Measurements from ENCODE around the gene MS4A1.
"Not testable (repeated sequence)": the region's sequence is repeated elsewhere in the genome, so short reads cannot be mapped to it uniquely, and the experiment has no call there.

MS4A1 gene

DNA sequence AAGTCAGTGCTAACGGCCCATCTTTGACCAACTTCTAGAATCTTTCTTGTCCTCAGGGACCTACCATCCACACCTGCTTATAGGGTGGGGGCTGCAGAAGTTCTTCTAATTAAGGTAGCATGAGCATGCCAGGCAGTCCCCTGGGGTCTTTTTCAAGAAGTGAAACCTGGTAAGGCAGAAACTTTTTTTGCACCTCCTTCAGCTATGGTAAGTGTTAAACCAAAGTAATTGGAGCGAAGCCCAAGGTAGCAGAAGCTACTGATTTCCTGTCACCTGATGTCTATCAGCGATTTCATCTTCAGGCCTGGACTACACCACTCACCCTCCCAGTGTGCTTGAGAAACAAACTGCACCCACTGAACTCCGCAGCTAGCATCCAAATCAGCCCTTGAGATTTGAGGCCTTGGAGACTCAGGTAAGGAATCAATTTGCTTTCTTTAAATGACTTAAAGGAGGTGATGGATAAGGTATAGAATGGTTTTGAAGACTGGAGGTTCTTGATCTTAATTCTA lies at the start of gene MS4A1:
TSS of gene MS4A1 (plus strand) at position 317 of the 512 bp plus-strand sequence. CDS start 6,528 bp downstream, outside the sequence.
- DNase-seq (ENCODE audit: low read depth) = no peak

DNA sequence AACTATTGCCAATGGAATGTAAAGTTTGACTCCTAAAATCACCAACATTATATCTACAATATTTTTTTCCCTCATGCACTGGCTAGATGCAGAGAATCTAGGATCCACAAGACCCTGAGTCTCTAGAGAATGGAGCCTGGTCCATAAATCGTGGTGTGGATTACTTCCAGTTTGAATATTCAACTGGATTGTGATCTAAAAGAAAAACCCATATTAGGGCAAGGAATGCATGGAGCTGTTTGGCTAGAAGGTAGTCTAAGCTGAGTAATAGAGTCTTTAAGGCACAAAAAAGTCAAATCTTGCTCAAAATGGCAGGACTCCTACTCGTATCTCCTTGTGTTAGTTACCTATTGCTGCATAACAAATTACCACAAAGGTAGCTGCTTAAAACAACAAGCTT lies 35.6 kb upstream of the MS4A1 start:
- DNase-seq (ENCODE audit: low read depth) = no peak

DNA sequence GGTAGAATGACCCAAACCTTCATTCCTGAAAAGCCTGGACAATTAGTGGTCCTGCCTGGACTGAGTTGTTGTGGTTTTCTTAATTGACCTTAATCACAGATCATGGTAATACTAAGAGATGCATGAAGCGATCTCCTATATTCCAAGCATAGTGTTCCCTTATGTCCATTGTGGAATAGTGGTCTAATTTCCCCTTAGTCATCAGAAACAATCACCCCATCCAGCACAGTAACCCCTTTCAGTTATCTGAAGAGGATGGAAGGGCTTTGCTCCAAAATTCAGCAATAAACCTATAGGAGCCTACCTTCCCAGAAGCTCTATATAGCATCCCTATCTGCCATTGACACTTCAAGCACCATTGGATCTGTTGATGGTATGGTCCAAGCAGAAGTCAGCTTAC lies 33.0 kb upstream of the MS4A1 start:
- no peak for DNase-seq (ENCODE audit: low read depth)

DNA sequence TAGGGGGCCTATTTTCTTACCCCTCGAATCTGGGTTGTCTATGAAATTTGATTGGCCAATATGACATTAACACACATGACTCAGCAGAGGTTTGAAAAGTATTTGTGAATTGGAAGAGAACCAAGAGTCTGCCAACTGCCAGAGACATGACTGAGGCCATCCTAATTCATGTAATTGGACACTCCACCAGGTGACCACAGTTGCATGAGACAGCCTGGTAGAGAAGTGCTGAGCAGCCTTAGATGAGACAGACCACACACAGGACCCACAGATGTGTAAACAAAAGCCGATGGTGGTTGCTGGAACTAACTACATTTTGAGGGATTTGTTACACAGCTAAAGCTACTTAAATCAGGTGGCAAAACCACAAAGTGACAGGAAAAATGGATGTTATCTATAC lies 27.1 kb upstream of the MS4A1 start:
- DNase-seq (ENCODE audit: low read depth) = no peak

DNA sequence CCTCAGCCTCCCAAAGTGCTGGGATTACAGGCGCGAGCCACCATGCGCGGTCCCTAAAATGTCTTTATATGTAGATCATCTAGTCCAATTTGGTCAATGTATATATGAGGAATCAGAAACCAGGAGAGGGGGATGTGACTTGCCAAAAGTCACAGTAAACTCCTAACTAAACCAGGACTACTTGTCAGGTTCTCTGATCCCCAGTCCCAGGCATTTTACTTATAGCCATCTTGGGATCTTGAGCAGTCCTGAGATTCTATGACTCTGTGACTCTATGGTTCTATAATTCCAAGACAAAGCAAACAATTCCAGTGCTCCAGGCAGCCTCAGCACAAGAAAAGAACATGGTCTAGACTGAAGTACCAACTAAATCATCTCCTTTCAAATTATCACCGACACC lies 26.4 kb upstream of the MS4A1 start, which contains the start of gene MS4A5:
TSS of gene MS4A5 (plus strand) at position 301 of the 400 bp plus-strand sequence. CDS start 103 bp downstream, outside the sequence.
- no peak for DNase-seq (ENCODE audit: low read depth)

DNA sequence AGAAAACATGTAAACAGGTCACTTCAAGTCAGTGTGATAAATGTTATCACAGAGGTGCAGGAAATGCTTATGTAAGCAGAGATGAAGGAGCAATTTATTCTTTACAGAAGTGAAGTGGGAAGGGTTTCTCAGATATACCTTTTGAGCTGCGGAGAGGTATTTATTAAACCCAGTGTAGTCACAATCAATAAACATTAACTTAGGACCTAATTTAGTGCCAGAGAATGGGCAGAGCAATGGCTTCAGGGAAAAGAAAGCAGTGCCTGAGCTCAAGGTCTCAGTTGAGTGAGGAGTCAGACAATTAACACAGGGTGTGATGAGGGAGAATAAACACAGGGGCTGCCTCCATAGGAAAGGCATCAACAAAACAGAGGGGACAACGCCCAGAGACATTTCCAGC lies 24.4 kb upstream of the MS4A1 start:
- DNase-seq (ENCODE audit: low read depth) = no peak

DNA sequence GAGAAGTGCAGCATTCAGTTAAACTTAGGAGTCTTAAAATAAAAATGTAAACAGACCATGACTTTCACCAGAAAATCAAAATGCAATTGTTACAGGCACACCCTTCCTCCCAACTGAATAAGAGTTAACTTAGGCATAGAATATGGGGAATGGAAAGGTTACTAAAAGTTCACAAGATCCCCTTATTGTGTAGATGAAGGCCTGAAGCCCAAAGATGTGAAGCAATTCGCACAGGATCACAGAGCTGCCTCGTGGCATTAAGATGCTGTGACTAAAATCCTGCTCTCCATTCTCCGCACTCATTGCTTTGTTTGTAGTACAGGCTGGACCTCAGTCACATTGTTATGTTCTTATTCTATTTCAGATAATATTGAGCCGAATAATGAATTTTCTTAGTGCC lies 22.2 kb upstream of the MS4A1 start:
- no peak for DNase-seq (ENCODE audit: low read depth)

DNA sequence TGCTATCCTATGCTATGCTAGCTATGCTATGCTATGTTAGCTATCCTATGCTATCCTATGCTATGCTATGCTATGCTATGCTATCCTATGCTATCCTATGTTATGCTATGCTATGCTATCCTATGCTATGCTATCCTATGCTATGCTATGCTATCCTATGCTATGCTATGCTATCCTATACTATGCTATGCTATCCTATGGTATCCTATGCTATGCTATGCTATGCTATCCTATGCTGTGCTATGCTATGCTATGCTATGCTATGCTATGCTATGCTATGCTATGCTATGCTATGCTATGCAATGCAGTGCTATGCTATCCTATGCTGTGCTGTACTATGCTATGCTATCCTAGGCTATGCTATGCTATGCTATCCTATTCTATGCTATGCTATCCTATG lies 8.6 kb upstream of the MS4A1 start:
- DNase-seq (ENCODE audit: low read depth) = no peak

DNA sequence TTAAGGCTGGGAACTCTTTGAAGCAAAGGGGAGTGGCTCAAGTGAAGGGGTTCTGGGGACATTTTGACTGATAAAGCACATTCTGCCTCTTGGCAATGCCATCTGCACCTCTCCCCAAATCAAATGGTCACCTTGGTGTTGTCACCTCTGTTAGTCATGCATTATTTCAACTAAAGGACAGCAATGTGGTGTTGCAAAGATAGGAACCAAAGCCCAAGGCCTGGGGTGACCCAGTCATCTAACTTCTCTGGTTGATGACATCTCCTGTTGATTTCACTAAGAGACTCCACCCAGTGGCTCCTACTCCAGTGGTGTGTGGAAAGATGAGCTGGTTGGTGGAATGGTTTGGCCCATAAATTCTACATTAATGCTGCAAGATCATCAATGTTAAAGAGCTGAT lies 7.8 kb upstream of the MS4A1 start:
- no peak for DNase-seq (ENCODE audit: low read depth)

DNA sequence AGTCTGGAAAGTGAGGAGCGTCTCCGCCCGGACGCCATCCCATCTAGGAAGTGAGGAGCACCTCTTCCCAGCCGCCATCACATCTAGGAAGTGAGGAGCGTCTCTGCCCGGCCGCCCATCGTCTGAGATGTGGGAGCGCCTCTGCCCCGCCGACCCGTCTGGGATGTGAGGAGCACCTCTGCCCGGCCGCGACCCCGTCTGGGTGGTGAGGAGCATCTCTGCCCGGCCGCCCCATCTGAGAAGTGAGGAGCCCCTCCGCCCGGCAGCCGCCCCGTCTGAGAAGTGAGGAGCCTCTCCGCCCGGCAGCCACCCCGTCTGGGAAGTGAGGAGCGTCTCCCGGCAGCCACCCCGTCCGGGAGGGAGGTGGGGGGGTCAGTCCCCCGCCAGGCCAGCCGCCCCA lies 4.5 kb upstream of the MS4A1 start:
- DNase-seq (ENCODE audit: low read depth) = not testable (repeated sequence)

DNA sequence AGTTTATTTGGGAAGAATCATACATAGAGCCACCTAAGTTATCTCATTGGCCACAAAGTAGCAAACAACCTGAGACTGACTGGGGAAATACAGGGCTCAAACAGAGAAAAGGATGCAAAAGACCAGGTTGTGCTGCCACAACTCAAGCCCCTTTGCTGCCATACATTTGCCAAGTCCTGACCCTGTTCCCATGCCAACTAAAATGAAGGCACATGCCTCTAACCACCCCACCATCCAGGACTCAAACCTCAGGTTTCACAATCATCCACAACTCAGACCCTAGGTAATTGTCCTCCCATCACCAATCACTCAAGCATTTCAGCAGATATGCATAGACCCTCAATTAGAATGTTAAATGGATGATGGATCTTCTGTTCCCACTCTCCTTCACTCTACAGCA lies 1.4 kb upstream of the MS4A1 start:
- no peak for DNase-seq (ENCODE audit: low read depth)

DNA sequence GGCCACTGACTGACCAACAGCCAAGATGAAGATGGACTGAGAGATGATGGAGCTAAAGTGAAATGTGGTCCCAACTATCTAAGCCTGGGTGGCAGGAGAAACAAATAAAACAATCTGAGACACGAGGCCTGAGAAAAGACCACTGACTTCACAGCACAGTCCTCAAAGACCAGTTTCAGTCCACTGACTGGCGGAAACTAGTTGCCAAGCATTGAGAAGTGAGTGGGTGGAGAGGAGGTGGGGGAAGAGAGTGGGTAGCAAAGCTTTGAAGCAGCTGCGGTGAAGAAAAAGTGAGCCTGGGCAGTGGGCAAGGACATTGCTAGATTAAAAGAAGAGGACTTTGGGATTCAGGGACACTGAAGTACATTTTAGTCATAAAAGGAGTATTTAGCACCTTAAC lies 1.9 kb downstream of the MS4A1 start:
- no peak for DNase-seq (ENCODE audit: low read depth)

DNA sequence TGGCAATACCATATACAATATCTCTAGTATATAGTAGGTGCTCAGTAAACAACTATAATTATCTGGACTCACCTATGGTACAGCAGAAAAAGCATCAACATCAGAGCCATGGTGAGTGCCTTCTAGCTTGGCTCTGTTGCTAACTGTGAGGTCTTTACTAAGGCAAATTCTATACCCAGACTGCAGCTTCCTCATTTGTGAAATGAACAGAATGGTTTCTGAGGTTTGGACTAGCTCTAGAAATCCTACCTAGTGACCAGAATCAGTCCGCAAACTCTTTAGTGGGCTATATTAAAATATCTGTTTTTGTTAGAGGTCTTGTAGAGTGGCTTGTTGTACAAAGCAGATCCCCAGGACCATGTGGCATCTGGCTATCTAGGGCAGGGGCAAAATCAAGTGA lies 3.7 kb downstream of the MS4A1 start:
- no peak for DNase-seq (ENCODE audit: low read depth)

DNA sequence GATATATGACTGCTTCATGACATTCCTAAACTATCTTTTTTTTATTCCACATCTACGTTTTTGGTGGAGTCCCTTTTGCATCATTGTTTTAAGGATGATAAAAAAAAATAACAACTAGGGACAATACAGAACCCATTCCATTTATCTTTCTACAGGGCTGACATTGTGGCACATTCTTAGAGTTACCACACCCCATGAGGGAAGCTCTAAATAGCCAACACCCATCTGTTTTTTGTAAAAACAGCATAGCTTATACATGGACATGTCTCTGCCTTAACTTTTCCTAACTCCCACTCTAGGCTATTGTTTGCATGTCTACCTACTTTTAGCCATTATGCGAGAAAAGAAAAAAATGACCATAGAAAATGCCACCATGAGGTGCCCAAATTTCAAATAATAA lies 13.2 kb downstream of the MS4A1 start:
- DNase-seq (ENCODE audit: low read depth) = no peak

DNA sequence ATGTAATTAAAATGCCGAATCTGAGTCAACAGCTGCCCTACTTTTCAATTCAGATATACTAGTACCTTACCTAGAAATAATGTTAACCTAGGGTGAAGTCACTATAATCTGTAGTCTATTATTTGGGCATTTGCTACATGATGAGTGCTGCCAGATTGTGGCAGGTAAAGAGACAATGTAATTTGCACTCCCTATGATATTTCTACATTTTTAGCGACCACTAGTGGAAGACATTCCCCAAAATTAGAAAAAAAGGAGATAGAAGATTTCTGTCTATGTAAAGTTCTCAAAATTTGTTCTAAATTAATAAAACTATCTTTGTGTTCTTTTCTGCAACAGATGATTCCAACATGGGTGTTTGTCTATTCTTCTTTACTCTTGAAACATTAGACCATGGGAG lies 14.1 kb downstream of the MS4A1 start:
- DNase-seq (ENCODE audit: low read depth) = no peak

DNA sequence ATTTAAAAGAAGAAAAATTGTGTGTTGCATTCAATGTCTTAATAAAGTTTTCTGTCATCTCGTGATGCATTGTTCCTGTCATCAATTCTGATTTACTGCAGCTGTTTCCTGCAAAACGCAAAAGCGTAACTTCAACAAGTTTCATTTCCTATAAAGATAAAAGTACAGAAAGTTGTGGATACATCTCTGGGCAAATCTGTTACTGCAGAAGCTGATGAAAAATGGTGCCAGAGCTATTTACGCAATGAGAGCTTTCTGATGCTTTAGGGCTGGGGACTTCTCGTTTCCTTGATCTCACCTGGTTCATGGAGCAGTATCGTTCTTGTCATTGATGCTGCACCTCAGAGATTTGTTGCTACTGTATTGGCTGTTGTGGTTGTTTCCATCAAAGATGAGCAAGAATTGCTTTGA lies 21.4 kb downstream of the MS4A1 start:
- DNase-seq (ENCODE audit: low read depth) = no peak

DNA sequence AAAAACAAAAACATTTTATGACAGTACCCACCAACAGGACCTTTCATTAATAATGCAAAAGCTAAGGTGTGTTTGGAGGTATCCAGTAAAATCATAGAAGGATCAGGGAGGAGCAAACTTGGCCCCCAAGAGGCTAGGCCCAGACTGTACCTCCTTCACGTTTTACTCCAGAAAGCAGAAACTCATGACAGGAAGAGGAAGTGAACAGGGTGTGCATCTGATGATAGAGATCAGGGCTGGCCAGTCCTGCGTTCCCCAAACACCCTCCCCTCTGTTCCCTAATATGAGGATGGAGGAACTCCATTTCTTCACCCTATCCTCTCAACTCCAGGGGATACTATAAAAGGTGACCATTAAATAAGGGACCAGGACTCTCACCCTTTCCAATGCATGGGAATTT lies 26.7 kb downstream of the MS4A1 start:
- no peak for DNase-seq (ENCODE audit: low read depth)

DNA sequence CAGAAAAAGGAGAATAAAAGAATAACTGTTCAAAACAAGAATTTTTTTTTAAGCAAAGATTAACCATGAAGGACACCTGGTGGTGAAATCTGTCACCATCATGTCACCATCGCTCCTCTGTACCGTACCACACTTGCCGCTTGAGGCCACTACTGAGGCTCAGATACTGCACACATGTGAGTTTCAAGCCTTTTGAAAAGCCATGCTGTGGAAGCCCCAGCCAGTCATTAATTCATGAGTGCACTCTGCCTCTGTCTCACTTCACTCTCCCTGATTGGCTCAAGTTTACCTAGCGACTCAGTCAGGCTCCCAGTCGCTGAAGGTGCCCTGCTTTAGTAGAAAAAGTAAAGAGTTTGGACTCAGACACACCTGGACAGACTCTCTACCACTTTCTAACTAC lies 30.3 kb downstream of the MS4A1 start:
- DNase-seq (ENCODE audit: low read depth) = no peak

DNA sequence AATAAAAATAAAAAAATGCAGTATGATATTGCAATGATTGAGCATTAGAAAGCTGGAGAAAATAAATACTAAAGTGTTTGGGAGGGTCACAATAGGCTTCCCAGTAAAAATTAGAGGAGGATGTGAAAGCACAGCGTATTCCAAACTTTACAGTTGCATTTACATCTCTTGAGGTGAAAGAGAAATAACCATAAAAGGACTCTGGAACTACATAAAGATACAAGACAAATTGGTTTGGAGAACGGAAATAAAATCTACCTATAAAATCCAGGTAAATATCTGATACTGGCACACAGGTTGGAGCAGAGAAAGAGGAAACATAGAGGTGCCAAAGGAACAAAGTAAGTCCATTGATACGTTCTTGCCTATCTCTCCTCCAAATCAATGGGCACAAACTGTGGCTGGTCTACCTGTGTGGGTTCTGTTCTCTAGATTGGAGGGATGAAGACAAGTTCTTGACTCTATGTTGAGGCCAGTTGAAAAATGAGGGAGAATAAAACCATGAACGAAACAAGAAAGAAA lies 36.9 kb downstream of the MS4A1 start, which contains the start of gene MS4A12:
TSS of gene MS4A12 (plus strand) at position 291 of the 522 bp plus-strand sequence. CDS start 4,541 bp downstream, outside the sequence.
- no peak for DNase-seq (ENCODE audit: low read depth)

DNA sequence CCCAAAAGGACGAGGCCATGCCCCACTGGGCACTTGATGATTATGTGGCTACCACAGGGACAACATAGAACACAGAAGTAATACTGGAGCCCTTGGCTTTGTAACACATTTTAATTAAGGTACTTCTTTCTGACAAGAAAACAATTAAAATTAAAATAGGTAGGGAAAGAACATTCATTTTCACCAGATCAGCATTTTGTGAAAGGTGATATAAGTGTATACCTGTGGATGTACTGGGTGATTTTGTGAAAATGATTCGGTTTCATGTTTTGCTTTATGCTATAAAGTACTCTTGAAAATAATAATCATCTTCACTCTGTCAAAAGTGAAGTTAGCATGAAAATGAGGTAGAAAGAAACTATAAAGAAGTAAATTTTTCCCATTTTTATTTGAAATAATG lies 37.8 kb downstream of the MS4A1 start:
- no peak for DNase-seq (ENCODE audit: low read depth)

DNA sequence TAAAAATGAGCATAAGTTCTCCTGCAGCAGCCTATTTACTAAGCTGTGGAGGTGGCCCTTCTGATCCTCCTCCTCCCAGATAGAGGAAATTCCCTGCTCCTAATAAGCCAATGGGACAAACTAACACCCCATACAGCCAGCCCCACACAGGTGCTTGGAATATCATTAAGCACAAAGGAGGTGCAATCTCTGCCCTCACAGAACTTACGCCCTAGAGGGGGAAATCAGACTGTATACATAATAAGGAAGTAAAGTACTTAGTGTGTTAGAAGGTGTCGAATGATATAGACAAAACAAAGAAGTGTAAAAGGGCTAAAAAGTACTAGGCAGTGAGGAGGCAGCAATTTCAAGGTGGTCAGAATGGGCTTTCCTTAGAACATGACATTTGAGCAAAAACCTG lies 42.8 kb downstream of the MS4A1 start:
- no peak for DNase-seq (ENCODE audit: low read depth)

DNA sequence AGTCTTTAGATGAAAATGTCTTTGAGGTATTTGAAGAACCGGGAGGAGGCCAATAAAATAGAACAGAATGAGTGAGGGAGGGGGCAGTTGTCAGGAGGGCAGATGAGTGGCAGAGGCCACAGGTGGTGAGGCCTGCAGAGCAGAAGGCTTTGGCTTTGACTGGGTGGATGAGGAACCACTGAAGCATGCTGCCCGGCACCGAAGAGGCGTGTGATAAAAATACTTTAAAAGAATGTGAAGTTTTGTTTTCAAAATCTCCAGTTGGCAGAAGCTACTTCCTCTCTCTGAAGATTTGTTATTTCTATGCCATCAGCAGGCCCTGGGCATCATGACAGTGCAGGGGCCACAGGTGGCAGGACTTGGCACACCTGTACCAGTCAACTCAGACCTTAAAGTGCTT lies 43.2 kb downstream of the MS4A1 start:
- DNase-seq (ENCODE audit: low read depth) = no peak

DNA sequence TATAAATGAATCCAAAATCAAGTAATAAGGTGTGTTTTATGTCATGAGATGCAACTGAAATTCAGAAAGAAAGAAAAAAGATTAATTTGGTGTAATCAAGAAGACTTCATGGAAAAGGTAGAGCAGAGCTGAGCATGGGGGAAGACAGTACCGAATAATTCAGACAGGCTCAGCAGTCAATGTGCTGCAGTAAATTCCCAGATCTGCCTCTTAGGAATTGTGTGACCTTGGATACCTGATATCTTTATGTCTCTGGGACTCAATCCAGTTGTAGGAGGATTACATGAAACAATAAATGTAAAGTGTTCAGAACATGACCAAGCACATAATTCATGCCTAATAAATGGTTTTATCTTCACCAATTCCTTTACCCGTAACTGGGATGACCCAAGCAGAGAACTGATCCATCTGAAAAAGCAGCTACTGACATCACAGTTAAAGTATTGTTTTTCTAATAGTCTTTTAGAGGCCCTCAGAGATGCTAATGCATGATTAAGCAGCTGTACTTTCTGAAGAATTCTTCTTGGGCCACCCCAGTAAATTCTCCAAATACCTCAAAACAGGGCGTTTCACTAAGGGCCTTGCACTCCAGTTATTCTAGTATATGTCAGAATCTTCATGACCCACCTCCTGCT lies 44.7 kb downstream of the MS4A1 start:
- no peak for DNase-seq (ENCODE audit: low read depth)

DNA sequence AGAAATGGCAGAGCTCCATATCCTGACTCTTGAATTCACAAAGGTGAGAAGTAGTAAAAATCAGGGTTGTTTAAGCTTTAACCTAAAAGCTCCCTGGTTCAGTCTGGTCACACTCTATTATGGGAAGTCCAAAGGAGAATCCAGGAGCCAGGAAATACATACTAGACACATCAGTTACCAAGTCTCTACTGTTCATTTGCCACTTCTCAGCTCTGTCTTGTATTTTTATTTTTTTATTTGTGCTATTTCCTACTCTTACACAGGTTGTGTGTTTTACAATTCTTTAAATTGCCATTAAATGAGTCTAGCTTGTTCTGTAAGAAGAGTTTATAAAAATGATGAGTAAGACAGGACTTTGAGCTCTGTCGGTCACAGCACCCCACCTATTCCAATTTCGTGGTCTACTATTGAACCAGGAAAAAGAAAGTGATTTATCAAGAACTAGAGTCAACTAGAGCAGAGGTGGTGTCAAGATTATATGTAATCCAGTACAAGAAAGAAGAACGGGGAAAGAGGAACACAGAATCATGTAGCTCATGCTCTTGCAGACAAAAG lies 46.7 kb downstream of the MS4A1 start:
- no peak for DNase-seq (ENCODE audit: low read depth)
